Mesenchymal stem cell (in vitro differentiated cells and primary cell): ENCODE data around the gene TRPM4.

Experiments
- DNase-seq: peaks from one replicate; pipeline ENCODE4 v3.0.0-alpha.2; 2013
- H2AFZ ChIP-seq: one replicate; pipeline ENCODE4 v1.6.1; 2013; ENCODE audit warnings: low read depth, mild to moderate bottlenecking, control low read depth, inconsistent platforms, low read length, moderate library complexity
- H2AK5ac ChIP-seq: 2 replicates; pipeline ENCODE4 v1.6.1; 2013; ENCODE audit warnings: low read length, moderate library complexity, mild to moderate bottlenecking, inconsistent platforms; ENCODE audit not compliant: severe bottlenecking
- H2BK120ac ChIP-seq: one replicate; pipeline ENCODE4 v1.6.1; 2013; ENCODE audit warnings: low read depth, mild to moderate bottlenecking, inconsistent platforms, low read length, moderate library complexity
- H2BK12ac ChIP-seq, 2 experiments: one replicate each; pipeline ENCODE4 v1.6.1; 2013; ENCODE audit warnings: inconsistent platforms in 2 of 2, low read length in 2 of 2, mild to moderate bottlenecking in 2 of 2, moderate library complexity in 2 of 2, control low read depth in 1 of 2
- H2BK15ac ChIP-seq: one replicate; pipeline ENCODE4 v1.6.1; 2013; ENCODE audit warnings: mild to moderate bottlenecking, low read depth, inconsistent platforms; ENCODE audit not compliant: poor library complexity, severe bottlenecking
- H2BK5ac ChIP-seq: 2 replicates; pipeline ENCODE4 v1.6.1; 2013; ENCODE audit warnings: low read depth, mild to moderate bottlenecking, low read length, control low read depth, inconsistent platforms; ENCODE audit not compliant: poor library complexity, severe bottlenecking
- H3K14ac ChIP-seq, 2 experiments: one replicate each; pipeline ENCODE4 v1.6.1; 2013; ENCODE audit warnings: inconsistent platforms in 2 of 2, low read length in 2 of 2, control low read depth in 1 of 2, mild to moderate bottlenecking in 1 of 2, moderate library complexity in 1 of 2
- H3K18ac ChIP-seq, 2 experiments: one replicate each; pipeline ENCODE4 v1.6.1; 2013; ENCODE audit warnings: inconsistent platforms in 2 of 2, low read length in 2 of 2, control low read depth in 1 of 2, low read depth in 1 of 2, mild to moderate bottlenecking in 1 of 2
- H3K23ac ChIP-seq, 2 experiments: one replicate each; pipeline ENCODE4 v1.6.1; 2013; ENCODE audit warnings: inconsistent platforms in 2 of 2, low read length in 2 of 2, mild to moderate bottlenecking in 2 of 2, moderate library complexity in 2 of 2, control low read depth in 1 of 2
- H3K27ac ChIP-seq: 2 replicates; pipeline ENCODE4 v1.5.1; 2013; ENCODE audit warnings: mild to moderate bottlenecking, moderate library complexity, low read length, control low read depth, inconsistent platforms; ENCODE audit not compliant: poor library complexity, severe bottlenecking
- H3K27me3 ChIP-seq, 2 experiments: 2 replicates each; pipeline versions ENCODE4 v1.6.1 to v1.7.0; 2013; ENCODE audit warnings: low read length in 2 of 2, mild to moderate bottlenecking in 2 of 2, moderate library complexity in 2 of 2, control low read depth in 1 of 2, inconsistent platforms in 1 of 2; ENCODE audit not compliant: control insufficient read depth in 1 of 2, insufficient read depth in 1 of 2
- H3K36me3 ChIP-seq, 2 experiments: 2 replicates each; pipeline versions ENCODE4 v1.6.1 to v1.7.0; 2013; ENCODE audit warnings: low read length in 2 of 2, control low read depth in 1 of 2, inconsistent platforms in 1 of 2, low read depth in 1 of 2, mild to moderate bottlenecking in 1 of 2; ENCODE audit not compliant: insufficient read depth in 2 of 2, control insufficient read depth in 1 of 2
- H3K4ac ChIP-seq, 2 experiments: one replicate each; pipeline ENCODE4 v1.6.1; 2013; ENCODE audit warnings: inconsistent platforms in 2 of 2, low read length in 2 of 2, mild to moderate bottlenecking in 2 of 2, moderate library complexity in 2 of 2, control low read depth in 1 of 2, low read depth in 1 of 2
- H3K4me1 ChIP-seq: 2 replicates; pipeline ENCODE4 v1.6.1; 2013; ENCODE audit warnings: low read depth, low read length, control low read depth; ENCODE audit not compliant: control insufficient read depth, insufficient read depth
- H3K4me2 ChIP-seq: 2 replicates; pipeline ENCODE4 v1.6.1; 2013; ENCODE audit warnings: low read length, mild to moderate bottlenecking, inconsistent platforms; ENCODE audit not compliant: poor library complexity, severe bottlenecking
- H3K4me3 ChIP-seq, 2 experiments: 2 replicates each; pipeline versions ENCODE4 v1.5.1 to v1.7.0; 2013; ENCODE audit warnings: low read length in 2 of 2, mild to moderate bottlenecking in 2 of 2, control low read depth in 1 of 2, low read depth in 1 of 2; ENCODE audit not compliant: insufficient read depth in 1 of 2
- H3K79me1 ChIP-seq: replicated peaks from 2 replicates; pipeline ENCODE4 v1.6.1; 2013; ENCODE audit warnings: mild to moderate bottlenecking, control low read depth, low read length, inconsistent platforms; ENCODE audit not compliant: poor library complexity, severe bottlenecking
- H3K9ac ChIP-seq: 2 replicates; pipeline ENCODE4 v1.7.0; 2013; ENCODE audit warnings: mild to moderate bottlenecking, low read length, moderate library complexity
- H3K9me3 ChIP-seq: 2 replicates; pipeline ENCODE4 v1.7.0; 2013; ENCODE audit warnings: mild to moderate bottlenecking, low read length; ENCODE audit not compliant: control insufficient read depth
- H4K8ac ChIP-seq: one replicate; pipeline ENCODE4 v1.6.1; 2013; ENCODE audit warnings: inconsistent platforms, mild to moderate bottlenecking, low read length, moderate library complexity
- H4K91ac ChIP-seq: one replicate; pipeline ENCODE4 v1.6.1; 2013; ENCODE audit warnings: mild to moderate bottlenecking, low read length, inconsistent platforms
- WGBS: methylation state at CpG from one replicate; pipeline ENCODE4 v1.1.7; 2013; ENCODE audit warnings: mixed read lengths; 5-methylcytosine and 5-hydroxymethylcytosine counted together

Gene TRPM4

GRCh38 chr19:49256691-49257090 is 99.1 kb downstream of the TRPM4 start:
- no peak overlapping the region for H3K23ac ChIP-seq
- no peak overlapping the region for H3K4me2 ChIP-seq
- H4K8ac ChIP-seq, result no peak overlapping the region
- H2BK12ac ChIP-seq, result no peak overlapping the region
- H2BK5ac ChIP-seq, result no peak overlapping the region
- H3K9ac ChIP-seq, result no peak overlapping the region
- peaks cover 33% of the 10 kb centered on the region for H3K9me3 ChIP-seq
- no peaks in the 10 kb centered on the region for H3K27me3 ChIP-seq
- no peak overlapping the region for H2BK15ac ChIP-seq
- no peaks in the 10 kb centered on the region for H3K4me1 ChIP-seq
- H3K4me3 ChIP-seq, result no peak overlapping the region
- no peak overlapping the region for H3K14ac ChIP-seq
- no peak for DNase-seq
- H4K91ac ChIP-seq, result no peak overlapping the region
- no peak overlapping the region for H3K27ac ChIP-seq
- H3K4ac ChIP-seq, result no peak overlapping the region
- no peak overlapping the region for H3K18ac ChIP-seq
- H2AFZ ChIP-seq, result no peak overlapping the region
- no peak overlapping the region for H2BK120ac ChIP-seq
- no peaks in the 10 kb centered on the region for H3K79me1 ChIP-seq
- H2AK5ac ChIP-seq, result no peak overlapping the region
- H3K36me3 ChIP-seq, result no peaks in the 10 kb centered on the region
- 68% methylated on average over 1 of the region's 3 CpGs for WGBS
